Activated CD8-positive, alpha-beta memory T cell treated with anti-CD3 and anti-CD28 coated beads, Interleukin-2, amount 50 U/mL, for 1 hour (primary cell): ENCODE measurements around the gene TPPP.

Experiments
- DNase-seq: peaks from one replicate; pipeline ENCODE4 v3.0.0-alpha.2; 2020; ENCODE audit errors: extremely low read depth

The TPPP gene

GRCh38 chr5:624951-625230 lies 68.3 kb downstream of the TPPP start:
- no peak for DNase-seq

- DNase-seq: no peak
Measured at GRCh38 chr5:624118-624950, 68.8 kb downstream of the TPPP start.

GRCh38 chr5:623531-623930 lies 69.6 kb downstream of the TPPP start:
- no peak for DNase-seq

GRCh38 chr5:622946-623522 lies 70.1 kb downstream of the TPPP start:
- DNase-seq: no peak

GRCh38 chr5:622359-622758 lies 70.8 kb downstream of the TPPP start:
- DNase-seq: no peak

- no peak for DNase-seq
Measured at GRCh38 chr5:621341-621761, 71.8 kb downstream of the TPPP start.

GRCh38 chr5:620586-621180 lies 72.5 kb downstream of the TPPP start:
- no peak for DNase-seq

GRCh38 chr5:620152-620551 lies 73.0 kb downstream of the TPPP start:
- DNase-seq: no peak

GRCh38 chr5:619444-619843 lies 73.7 kb downstream of the TPPP start:
- no peak for DNase-seq

- no peak for DNase-seq
Measured at GRCh38 chr5:618450-618849, 74.7 kb downstream of the TPPP start.

GRCh38 chr5:617896-618295 lies 75.3 kb downstream of the TPPP start:
- DNase-seq: no peak

- DNase-seq: no peak
Measured at GRCh38 chr5:616484-617039, 76.6 kb downstream of the TPPP start.

GRCh38 chr5:612498-613424 lies 80.4 kb downstream of the TPPP start:
- no peak for DNase-seq

GRCh38 chr5:611731-612486 lies 81.2 kb downstream of the TPPP start, which contains the start of gene CEP72:
CEP72 (plus strand) TSS chr5:612340; CDS start chr5:612362, 22 bp downstream.
- peak; percentile 66 for DNase-seq

- DNase-seq: no peak
Measured at GRCh38 chr5:610744-611730, 82.1 kb downstream of the TPPP start.

- DNase-seq: no peak
Measured at GRCh38 chr5:610011-610743, 83.0 kb downstream of the TPPP start.
